OCI-LY3 (cell line): ENCODE measurements around the gene POU2AF2.

Experiments
- CTCF ChIP-seq: fragments of 200-600, 300-600 bp; sonication (generic); IDR thresholded peaks from 2 replicates; pipeline ENCODE4 v1.5.1; 2014; ENCODE audit warnings: antibody characterized with exemption, low read length, low read depth
- EZH2phosphoT487 ChIP-seq: fragments of 200-600 bp; shearing (Covaris generic); IDR thresholded peaks from 2 replicates; pipeline ENCODE4 v1.6.1; 2018; ENCODE audit warnings: antibody characterized with exemption, mixed run types, low read depth

- no peak for TF ChIP-seq CTCF
- no peak for TF ChIP-seq EZH2phosphoT487
Observed at GRCh38 chr11:111205632-111206385, 39.7 kb upstream of the POU2AF2 start.
